ENCODE data around the gene TOGARAM2.

The TOGARAM2 gene

DNA sequence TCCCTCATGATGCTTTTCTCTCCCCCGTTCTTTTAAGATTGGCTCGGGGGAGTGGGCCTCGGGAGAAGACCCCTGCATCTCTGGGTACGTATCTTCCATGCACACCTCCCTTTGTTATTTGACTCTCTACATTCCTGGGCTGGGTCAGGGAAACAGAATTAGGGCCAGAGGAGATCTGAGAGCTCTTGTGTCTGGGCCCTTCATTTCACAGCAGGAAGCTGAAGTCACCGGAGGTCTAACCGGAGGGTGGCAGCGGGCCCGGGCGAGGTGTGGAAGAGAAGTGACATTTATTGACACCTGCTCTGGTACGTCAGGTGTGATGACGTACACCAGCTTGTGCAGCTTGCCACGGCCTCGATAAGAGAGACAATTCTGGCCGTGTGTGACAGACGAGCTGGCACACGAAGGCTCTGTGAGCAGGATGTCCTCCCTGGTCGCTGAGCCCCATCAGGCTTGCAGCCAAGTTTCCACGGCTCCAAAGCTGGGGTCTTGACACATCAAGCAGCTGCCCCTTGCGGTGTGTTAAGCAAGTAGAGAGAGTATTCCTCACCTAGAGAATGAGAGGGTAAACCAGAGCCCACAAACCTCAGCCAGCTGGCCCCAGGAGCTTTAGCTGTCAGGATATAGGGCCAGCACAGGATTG, 30.4 kb downstream of the TOGARAM2 start:
- H3K4me3 ChIP-seq (ENCODE audit: low read length), result no peak overlapping the region
- TF ChIP-seq, protein P1, sequence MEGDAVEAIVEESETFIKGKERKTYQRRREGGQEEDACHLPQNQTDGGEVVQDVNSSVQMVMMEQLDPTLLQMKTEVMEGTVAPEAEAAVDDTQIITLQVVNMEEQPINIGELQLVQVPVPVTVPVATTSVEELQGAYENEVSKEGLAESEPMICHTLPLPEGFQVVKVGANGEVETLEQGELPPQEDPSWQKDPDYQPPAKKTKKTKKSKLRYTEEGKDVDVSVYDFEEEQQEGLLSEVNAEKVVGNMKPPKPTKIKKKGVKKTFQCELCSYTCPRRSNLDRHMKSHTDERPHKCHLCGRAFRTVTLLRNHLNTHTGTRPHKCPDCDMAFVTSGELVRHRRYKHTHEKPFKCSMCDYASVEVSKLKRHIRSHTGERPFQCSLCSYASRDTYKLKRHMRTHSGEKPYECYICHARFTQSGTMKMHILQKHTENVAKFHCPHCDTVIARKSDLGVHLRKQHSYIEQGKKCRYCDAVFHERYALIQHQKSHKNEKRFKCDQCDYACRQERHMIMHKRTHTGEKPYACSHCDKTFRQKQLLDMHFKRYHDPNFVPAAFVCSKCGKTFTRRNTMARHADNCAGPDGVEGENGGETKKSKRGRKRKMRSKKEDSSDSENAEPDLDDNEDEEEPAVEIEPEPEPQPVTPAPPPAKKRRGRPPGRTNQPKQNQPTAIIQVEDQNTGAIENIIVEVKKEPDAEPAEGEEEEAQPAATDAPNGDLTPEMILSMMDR (IDR thresholded peaks at IDR 0.05; ENCODE audit: insufficient read depth, low read depth, low read length, missing control alignments), result no peak
- no peak for DNase-seq (ENCODE audit: low read depth)

GRCh38 chr2:29012211-29012681, 31.1 kb downstream of the TOGARAM2 start:
- TF ChIP-seq, protein P1 (IDR thresholded peaks at IDR 0.05; ENCODE audit: insufficient read depth, low read depth, low read length, missing control alignments), result no peak
- no peak for DNase-seq (ENCODE audit: low read depth)
- H3K4me3 ChIP-seq (ENCODE audit: low read length), result no peak overlapping the region

- peak; percentile 21 for DNase-seq (ENCODE audit: low read depth)
- TF ChIP-seq, protein P1 (IDR thresholded peaks at IDR 0.05; ENCODE audit: insufficient read depth, low read depth, low read length, missing control alignments), result peak; percentile 30
- no peak overlapping the region for H3K4me3 ChIP-seq (ENCODE audit: low read length)
Measured at GRCh38 chr2:29013057-29013780, 32.1 kb downstream of the TOGARAM2 start.

DNA sequence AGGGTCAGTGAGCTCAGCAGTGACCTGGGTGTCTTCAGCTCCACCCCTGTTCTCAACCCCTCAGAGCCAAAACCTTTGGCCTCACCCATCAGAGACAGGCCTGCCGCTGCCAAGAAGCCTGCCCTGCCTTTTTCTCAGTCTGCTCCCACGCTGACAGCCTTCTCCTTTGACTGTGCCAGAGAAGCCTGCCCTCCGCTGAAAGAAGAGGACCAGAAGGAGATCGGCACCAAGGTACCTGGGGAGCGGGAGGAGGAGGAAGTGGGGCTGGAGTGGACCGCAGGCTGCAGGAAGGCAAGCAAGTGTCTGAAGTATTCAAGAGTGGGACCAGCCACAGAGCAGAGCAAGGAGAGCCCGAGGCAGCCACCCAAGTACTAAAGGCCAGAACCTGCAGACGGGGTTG, 33.2 kb downstream of the TOGARAM2 start:
- no peak overlapping the region for H3K4me3 ChIP-seq (ENCODE audit: low read length)
- no peak for DNase-seq (ENCODE audit: low read depth)
- TF ChIP-seq, protein P1 (IDR thresholded peaks at IDR 0.05; ENCODE audit: insufficient read depth, low read depth, low read length, missing control alignments), result no peak

GRCh38 chr2:29014811-29015421, 33.8 kb downstream of the TOGARAM2 start:
- DNase-seq (ENCODE audit: low read depth), result peak; percentile 45
- H3K4me3 ChIP-seq (ENCODE audit: low read length), result no peak overlapping the region
- TF ChIP-seq, protein P1 (IDR thresholded peaks at IDR 0.05; ENCODE audit: insufficient read depth, low read depth, low read length, missing control alignments), result no peak

- H3K4me3 ChIP-seq (ENCODE audit: low read length), result no peak overlapping the region
- no peak for DNase-seq (ENCODE audit: low read depth)
- TF ChIP-seq, protein P1 (IDR thresholded peaks at IDR 0.05; ENCODE audit: insufficient read depth, low read depth, low read length, missing control alignments), result no peak
Measured at GRCh38 chr2:29015701-29016470, 34.8 kb downstream of the TOGARAM2 start.

Data from epithelial cell of esophagus (primary cell).